Activated CD8-positive, alpha-beta memory T cell treated with anti-CD3 and anti-CD28 coated beads for 24 hours (primary cell): ENCODE results near the gene SNX2.

Experiments used
- DNase-seq: peaks from one replicate; pipeline ENCODE4 v3.0.0-alpha.2; 2020

Gene SNX2

DNA sequence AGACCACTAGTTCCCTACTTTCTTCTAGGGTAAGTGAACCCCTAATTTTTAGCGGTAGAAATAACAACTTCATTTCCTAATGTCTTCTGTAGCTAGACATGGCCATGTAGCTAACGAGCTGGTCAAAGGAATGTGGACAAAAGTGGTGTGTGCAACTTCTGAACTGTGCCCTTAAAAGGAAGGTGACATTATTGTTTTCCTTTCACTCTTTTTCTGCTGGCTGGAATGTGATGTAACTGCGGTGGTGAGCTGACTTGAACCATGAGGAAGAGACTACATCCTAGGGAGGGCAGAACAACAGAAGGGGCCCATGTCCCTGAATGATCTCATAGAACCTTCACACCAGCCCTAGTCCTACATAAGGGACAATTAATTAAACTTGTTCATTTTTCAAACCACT, 1.3 kb upstream of the SNX2 start:
- DNase-seq, result no peak

DNA sequence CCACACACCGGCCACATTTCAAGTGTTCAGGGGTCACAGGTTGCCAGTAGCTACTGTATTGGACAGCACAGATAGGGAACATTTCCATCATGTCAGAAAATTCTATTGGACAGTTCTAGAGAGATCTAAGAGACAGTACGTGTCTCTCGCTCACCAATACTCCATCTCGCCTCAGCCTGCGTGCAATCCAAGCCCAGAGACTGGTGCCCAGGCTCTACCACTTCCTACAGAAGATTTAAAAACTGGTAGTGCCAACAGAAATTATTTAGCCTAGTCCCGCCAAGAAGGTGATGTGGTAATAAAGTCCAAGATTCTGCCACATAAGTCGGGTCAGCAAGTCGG, 390 bp upstream of the SNX2 start:
- no peak for DNase-seq

DNA sequence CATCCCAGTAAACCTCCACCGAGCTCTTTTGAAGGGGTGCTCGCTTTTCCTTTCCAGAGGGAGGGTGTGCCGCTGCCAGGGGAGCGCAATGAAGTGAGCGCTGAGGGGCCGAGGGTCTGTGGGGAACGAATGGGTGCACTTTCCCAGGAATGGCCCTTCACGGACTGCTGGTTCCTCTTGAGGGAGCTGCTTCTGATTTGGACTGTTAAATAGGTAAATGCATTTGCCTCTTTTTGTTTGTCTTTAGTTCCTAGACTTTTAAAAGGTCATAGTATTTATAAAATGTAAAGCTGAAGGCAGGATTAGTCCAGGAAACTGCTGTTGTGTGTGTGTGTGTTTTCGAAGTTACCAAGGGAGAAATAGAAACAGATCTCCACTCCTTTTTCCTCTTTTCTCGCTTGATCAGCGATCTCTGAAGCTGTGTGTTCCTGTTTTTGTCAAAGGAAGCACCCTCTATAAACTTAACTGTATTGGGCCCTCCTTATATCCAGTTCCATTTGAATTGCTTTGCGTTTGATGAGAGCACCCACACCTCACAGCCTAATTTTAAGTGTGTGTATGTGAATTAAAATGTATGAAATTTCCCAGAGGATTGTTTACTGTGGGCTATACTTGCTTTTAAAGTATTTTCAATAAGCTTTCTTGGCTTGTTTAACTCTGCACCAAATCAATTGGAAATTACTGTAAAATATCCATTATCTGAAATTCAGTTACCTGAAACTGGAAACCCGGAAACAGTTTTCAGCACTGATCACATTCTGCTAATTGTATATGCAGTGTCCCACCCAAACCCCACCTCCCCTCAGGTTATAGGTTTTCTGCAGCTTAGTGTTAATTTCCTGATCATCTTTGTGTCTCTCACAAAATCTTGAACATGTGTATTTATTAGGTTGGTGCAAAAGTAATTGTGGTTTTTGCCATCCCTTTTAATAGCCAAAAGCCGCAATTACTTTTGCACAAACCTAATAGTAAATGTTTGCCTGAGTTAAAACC, 966 bp downstream of the SNX2 start:
- DNase-seq, result no peak

DNA sequence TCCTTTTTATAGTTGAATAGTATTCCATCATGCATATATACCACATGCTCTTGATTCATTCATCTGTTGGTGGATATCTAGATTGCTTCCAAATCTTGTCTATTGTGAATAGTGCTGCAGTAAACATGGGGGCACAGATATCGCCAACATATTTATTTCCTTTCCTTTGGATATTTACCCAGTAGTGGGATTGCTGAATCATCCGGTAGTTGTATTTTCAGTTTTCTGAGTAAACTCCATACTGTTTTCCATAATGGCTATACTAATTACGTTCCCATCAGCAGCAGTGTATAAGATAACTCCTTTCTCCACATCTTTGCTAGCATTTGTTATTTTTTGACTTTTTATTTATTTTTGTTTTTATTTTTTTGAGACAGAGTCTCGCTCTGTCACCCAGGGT, 3.3 kb downstream of the SNX2 start:
- DNase-seq, result no peak

DNA sequence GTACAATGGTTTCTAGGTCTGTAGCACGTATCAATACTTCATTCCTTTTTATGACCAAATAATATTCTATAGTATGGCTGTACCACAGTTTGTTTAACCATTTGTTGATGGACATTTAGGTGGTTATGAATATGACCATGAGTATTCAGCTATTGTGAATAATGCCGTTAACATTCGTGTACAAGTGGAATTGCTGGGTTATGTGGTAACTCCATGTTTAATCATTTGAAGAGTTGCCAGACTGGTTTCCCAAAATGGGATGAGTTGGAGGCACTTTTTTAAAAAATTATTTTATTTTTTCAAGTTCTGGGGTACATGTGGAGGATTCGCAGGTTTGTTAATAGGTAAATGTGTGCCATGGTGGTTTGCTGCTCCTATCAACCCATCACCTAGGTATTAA, 4.6 kb downstream of the SNX2 start:
- DNase-seq, result no peak

DNA sequence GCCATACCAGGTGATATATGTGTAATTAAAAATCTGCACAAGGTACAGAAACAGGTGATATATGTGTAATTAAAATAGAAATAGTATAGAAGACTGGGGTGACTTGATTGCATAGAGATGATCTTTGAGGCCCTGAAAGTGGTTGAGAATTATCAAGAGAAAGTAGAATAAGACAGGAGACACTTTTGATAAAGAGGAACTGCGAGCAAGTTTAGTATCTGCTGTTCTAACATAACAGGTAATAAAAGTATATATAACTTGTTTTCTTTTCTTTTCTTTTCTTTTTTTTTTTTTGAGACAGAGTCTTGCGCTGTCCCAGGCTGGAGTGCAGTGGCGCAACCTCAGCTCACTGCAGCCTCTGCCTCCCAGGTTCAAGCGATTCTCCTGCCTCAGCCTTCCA, 5.4 kb downstream of the SNX2 start:
- no peak for DNase-seq

DNA sequence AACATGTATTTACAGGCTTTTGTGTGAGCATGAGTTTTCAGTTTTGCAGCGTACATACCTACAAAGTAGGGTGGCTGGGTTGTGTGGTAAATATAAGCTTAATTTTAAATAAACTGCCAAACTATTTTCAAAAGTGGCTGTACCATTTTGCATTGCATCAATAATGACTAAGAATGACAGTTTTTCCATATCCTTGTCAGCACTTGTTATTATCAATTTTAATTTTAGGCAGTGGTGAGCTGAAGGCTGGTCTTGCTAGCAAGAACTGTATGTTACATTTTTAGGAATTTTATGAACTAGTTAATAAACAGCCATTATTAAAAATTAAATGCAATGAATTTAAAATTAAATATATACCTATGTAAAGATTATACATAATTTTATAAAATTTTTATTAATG, 6.6 kb downstream of the SNX2 start:
- no peak for DNase-seq

DNA sequence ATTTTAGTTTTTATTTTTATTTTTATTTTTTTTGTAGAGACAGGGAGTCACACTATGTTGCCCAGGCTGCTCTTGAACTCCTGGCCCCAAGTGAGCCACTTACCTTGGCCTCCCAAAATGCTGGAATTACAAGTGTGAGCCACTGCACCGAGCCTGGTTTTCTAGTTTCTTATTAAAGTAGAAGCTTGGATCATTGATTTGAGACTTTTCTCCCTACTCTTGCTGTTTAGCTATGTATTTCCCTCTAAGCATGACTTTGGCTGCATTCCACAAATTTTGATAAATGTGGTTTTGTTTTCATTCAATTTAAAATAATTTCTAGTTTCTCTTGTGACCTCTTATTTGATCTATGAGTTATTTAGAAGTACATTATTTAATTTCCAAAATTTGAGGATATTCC, 10.4 kb downstream of the SNX2 start:
- no peak for DNase-seq

DNA sequence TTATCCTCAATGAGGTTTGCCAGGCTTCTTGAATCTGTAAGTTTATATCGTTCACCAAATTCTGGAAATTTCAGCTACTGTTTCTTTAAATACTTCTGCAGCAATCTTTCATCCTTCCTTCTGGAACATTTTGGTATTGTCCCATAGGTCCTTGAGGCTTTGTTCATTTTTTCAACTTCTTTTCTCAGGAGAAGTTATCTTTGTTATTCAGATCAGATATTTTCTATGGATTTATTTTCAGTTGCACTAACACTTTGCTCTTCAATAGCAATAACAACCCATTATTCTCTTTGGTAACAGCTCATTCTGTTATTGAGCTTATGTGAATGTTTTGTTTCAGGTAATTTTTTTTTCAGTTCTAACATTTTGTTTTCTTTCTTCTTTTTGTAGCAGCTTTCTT, 13.5 kb downstream of the SNX2 start:
- DNase-seq, result no peak

DNA sequence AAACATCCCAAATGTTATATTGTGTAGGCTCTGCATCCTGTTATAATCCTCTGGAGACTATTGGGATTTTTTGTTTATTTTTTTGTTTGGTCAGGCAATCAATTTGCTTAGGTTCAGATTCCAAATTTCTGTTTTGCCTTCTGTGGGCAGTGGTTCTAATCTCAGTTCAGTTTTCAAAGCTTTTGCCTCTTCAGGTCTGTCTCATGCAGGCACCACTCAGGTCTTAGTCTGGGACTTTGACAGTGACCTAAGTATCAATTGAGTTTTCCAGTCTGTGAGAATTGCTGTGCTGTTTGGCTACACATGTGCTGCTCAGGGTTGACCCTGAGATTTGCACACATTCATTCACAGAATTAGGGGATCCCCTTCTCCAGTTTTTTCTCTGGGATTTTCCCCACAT, 14.1 kb downstream of the SNX2 start:
- DNase-seq, result no peak

DNA sequence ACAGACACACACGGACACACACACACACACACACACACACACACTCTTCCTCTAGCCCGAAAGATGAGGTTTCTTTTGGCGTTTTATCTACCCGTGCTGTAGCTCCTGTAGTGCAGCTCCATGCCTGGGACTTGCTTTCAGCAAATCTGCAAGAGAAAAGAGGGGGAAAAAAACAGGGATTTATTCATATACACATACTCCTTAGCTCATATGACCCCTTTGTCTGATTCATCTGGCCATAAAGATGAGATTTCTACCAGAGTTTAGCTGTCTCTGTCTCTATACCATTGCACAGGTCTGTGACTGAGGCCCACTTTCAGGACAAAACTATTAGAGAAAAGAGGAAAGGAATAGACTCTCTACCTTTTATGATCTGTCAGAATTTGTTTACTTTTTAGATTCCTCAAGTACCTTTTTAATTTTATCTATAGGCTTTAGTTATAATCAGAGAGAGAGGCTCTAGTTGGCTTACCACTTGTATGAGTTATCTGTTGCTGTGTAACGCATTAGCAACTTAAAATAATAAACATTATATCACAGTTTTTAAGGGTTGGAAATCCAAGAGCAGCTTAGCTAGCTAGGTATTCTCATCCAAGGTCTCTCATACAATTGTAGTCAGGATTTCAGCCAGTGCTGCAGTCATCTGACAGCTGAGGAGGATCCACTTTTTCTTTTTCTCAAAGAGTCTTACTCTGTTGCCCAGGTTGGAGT, 14.7 kb downstream of the SNX2 start:
- no peak for DNase-seq

DNA sequence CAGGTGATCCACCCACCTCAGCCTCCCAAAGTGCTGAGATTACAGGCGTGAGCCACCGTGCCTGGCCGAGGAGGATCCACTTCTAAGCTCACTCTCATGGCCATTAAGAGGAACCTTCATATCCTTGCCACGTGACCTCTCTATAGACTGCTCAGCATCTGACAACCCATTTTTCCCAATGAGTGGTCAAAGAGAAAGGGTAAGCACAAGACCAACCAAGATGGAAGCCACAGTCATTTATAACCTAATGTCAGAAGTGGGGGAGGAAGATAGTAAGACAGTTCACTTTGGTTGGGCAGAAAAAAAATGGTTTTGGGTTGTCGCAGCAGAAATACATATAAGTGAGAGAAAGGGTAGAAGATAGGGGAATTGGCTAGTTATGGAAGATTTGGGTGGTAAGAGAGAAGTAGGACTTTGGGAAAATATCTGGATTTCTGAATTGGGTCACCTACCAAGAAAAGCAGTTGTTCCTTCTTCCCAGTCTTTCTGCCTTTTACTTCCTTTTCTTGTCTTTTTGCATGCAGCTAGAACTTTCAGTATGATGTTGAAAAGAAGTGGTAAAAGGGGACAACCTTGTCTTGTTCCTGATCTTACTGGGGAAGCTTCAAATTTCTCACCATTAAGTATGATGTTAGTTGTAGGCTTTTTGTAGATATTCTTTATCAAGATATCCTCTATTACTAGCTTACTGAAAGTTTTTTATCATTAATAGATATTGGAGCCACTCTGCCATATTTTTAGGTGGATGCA, 15.6 kb downstream of the SNX2 start:
- DNase-seq, result no peak

DNA sequence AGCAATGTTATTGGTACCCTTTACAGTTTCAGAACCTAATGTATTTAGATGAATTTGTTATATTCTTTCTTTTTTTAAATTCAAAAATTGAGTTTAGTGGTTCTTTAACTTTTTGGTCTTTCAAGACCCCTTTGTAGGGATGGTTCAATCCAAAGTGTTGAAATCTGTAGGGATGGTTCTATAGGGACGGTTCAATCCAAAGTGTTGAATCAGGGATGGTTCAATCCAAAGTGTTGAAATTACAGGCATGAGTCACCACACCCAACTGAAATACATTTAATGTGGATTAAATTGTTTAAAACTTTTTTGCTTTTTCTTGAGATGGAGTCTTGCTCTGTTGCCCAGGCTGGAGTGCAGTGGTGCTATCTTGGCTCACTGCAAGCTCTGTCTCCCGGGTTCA, 30.6 kb downstream of the SNX2 start:
- no peak for DNase-seq

DNA sequence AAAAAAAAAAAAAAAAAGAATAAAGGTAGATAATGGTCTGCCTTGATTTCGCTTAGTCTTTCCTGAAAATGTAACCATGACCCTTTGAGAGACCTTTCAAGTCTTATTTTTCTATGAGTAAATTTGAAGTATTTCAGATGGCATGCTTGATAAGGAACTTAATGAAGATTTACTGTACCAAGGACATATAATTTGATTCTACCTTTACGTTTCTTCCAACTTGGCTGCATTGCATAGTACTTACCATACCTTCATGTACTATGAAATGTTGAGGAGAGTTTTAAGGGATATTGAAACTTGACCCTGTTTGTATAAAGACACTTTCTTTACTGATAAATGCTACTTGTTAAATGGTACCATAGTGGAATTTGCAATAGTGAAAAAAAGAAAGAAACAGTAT, 35.5 kb downstream of the SNX2 start:
- DNase-seq, result no peak

DNA sequence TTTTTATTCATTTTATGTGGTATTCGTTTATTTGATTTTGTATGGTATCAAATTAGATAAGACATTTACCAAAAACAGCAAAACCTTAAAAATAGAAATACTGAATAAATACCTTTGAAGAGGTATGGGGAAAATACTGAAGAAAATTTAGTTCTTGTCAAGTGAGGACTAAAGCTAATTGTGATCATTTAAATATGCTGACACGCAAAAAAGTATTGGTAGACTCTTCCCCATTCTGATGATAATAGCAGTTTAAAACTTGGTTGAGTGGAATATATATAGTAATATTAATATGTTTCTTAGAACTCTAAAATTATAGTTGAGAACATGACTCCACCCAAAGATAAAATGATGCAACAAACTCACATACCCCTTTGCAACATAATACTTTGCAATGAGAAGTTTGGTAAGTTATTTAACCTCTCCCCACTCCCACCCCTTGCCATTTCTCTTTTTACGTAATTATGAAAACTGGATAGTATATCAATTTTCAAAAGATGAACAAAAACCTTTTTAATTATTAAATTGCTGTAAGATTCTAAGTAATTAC, 40.4 kb downstream of the SNX2 start:
- no peak for DNase-seq

DNA sequence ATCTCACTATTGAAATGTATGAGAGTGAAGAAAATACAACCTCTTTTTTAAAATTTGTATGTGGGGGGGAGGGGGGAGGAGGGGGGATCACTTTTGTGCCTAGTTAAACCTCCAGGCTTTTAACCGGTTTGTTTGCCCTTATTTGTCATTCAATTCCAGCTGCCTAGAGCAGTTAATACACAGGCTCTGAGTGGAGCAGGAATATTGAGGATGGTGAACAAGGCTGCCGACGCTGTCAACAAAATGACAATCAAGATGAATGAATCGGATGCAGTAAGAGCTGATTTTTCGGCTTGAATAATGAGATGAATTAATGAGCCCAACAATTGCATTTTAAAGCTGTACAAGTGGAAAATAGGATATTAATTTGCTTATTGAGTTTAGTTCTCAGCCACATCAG, 41.9 kb downstream of the SNX2 start:
- DNase-seq, result no peak

DNA sequence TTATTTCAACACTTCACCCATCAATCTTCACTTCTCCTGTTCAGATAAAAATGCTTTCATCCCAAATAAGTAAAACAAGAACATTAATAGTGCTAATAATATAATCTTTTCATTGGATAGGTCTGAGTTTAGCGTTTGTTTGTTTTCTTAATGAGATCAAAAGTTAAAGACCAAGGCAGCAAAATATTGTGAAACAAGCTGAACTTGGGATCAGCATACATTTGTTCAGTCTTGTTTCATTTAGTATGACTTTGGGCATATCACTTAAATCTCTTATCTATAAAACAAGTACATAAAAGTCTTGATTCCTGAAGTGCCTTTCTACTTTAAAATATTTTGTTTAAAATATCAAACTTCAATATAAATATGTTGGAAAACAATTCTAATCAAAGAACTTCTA, 57.1 kb downstream of the SNX2 start:
- DNase-seq, result no peak

DNA sequence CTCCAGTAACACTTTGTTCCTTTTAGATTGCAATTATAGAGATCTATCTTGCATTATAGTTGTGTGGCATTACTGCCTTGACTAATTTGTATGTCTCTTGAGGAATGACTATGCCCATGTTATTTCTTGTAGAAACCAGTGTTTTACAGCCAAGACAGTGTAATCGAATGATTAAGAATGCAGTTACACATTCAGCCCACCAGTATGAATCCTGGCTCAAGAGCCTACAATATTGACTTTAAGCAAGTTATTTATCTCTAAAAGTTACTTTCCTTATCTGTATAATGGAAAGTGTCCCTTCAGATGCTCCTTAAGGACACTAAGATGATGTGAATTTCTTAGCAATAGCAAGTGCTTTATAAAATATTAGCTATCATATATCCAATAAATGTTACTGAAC, 60.8 kb downstream of the SNX2 start:
- no peak for DNase-seq

DNA sequence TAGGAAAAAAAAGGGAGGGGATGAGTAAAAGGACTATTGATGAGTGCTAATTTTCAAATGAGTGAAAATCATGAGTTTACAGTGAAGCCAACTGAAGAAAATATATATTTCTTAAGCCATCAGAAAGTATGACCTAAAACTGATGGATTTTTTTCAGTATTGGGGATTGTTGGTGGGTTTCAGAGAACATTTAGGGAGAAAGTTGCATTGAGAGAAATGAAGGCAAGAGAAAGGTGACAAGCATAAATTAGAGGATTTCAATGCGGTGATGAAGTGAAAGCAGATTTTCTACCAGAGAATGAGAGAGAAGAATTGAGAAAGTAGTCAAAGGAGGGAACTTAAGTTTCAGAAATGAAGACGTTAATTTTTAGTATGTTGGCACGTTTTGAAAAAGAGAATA, 62.1 kb downstream of the SNX2 start:
- no peak for DNase-seq

DNA sequence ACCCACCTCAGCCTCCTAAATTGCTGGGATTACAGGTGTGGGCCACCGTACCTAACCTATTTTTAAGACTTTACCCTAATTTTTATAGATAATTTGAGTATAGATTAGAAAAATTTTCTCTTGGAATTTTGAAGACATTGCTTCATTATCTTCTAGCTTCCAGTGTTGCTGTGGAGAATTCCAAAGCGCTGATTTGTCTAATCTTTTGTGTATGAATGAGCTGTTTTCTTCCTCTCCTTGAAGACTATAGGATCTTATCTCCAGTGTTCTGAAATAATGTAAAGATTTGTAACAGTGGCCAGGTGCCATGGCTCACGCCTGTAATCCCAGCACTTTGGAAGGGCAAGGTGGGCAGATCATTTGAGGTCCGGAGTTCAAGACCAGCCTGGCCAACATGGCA, 64.9 kb downstream of the SNX2 start:
- no peak for DNase-seq

DNA sequence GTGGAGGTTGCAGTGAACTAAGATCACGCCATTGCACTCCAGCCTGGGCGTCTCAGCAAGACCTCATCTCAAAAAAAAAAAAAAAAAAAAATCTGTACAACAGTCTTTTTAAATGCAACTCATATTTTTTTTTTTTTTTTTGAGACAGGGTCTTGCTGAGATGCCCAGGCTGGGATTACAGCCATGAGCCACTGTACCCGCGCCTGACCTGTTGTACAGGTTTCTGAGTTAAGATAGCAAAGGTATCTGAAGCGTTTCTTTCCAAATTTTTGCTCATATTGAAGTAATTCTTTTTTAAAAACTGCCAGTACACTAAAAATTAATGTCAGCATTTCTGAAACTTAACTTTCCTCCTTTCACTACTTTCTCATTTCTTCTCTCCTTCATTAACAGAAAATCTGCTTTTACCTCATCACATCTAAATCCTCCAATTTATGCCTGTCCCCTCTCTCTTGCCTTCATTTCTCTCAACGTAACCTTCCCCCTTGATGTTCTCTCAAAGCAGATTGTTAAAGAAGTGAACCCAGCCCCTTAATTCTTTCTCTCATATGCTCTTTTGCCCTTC, 67.2 kb downstream of the SNX2 start:
- DNase-seq, result no peak

DNA sequence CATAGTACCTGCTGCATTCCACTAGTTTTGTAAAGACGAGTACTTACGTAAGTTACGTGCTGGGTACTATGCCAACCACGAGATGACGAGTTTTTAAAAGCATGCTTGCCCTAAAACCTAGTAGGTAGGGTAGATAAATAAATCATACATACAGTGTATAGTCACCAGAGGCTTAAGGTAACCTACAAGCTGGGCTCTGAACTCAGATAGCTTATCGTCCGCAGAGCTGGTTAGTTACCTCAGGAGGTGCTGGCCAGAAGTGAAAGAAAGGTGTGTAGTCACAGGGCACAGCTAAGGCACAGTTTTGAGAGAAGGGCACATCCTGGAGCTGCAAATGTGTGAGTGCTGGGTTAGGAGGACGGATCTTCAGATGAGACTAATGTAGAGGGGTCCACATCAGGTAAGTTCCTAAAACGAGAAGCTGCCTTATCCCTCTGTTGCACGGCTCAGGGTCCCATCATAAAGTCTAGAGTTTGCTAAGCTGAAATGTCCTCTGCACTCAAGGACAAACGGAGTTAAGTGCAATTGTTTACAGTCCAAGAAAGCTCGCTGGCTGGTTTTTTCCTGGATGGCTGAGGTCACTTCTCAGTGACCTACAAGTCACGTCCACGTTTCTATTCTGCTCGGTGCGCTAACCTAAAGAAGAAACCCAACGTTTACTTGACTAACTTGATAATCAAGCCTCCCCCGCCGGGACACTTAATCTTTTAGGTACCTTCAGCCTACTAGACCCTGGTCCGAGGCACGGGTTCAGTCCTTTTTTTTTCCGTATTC, 69.4 kb downstream of the SNX2 start:
- DNase-seq, result no peak

DNA sequence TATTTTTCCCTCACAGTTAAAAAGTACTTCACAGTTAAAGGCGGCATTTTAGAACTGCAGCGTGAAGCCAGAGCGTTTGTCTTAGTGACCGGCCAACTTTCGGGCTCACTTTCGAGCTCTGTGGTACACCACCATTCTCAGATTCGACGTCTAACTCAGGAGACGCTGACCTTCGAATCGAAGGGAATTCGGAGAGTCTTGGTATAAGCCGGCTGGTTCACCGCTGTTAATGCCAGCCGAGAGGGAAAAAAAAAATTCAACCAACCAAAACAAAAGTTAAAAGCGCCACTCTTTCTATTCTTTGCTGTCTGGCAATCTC, 70.0 kb downstream of the SNX2 start:
- DNase-seq, result no peak
